Pulmonary artery endothelial cell (primary cell): Measurements from ENCODE around the gene HS6ST3. TPM values are rescaled to one million over a fixed set of nuclear protein-coding genes. Genes with fewer than 3 reads are reported as not detected.

Source experiments
- DNase-seq: peaks from one replicate; pipeline ENCODE4 v3.0.0-alpha.2; 2011; ENCODE audit warnings: low read depth, low spot score
- total RNA-seq: library from RNA; depleted of rRNA; stranded (reverse); fragments of >200 nt; gene quantifications from 2 replicates; pipeline ENCODE4 v1.2.3, GENCODE V29; 2014

HS6ST3 gene
- total RNA-seq, 1 donor from 2014 or later: 1.9 TPM

- DNase-seq: no peak
These were observed 443.5 kb downstream of the HS6ST3 start for GRCh38 chr13:96533408-96533807.

- DNase-seq: no peak
These were observed 449.9 kb downstream of the HS6ST3 start for GRCh38 chr13:96539791-96540190.

GRCh38 chr13:96540670-96541069 is 450.8 kb downstream of the HS6ST3 start:
- no peak for DNase-seq

GRCh38 chr13:96542986-96543385 is 453.1 kb downstream of the HS6ST3 start:
- DNase-seq: no peak

- DNase-seq: no peak
These were observed 455.1 kb downstream of the HS6ST3 start for GRCh38 chr13:96544957-96545356.

- no peak for DNase-seq
These were observed 456.6 kb downstream of the HS6ST3 start for GRCh38 chr13:96546463-96546862.

- DNase-seq: no peak
These were observed 461.6 kb downstream of the HS6ST3 start for GRCh38 chr13:96551546-96551945.

- DNase-seq: no peak
These were observed 462.7 kb downstream of the HS6ST3 start for GRCh38 chr13:96552559-96552958.

GRCh38 chr13:96553796-96554195 is 463.9 kb downstream of the HS6ST3 start:
- no peak for DNase-seq

- DNase-seq: no peak
These were observed 483.7 kb downstream of the HS6ST3 start for GRCh38 chr13:96573563-96573962.

- no peak for DNase-seq
These were observed 485.8 kb downstream of the HS6ST3 start for GRCh38 chr13:96575423-96576320.

- no peak for DNase-seq
These were observed 491.8 kb downstream of the HS6ST3 start for GRCh38 chr13:96581741-96582140.

- DNase-seq: no peak
These were observed 525.3 kb downstream of the HS6ST3 start for GRCh38 chr13:96615252-96615651.

- DNase-seq: no peak
These were observed 527.6 kb downstream of the HS6ST3 start for GRCh38 chr13:96617528-96617927.

GRCh38 chr13:96621634-96622183 is 531.8 kb downstream of the HS6ST3 start:
- DNase-seq: no peak

GRCh38 chr13:96629331-96629730 is 539.4 kb downstream of the HS6ST3 start:
- no peak for DNase-seq

GRCh38 chr13:96632536-96633320 is 542.8 kb downstream of the HS6ST3 start:
- DNase-seq: peak; percentile 13

- DNase-seq: no peak
These were observed 546.2 kb downstream of the HS6ST3 start for GRCh38 chr13:96636001-96636709.

GRCh38 chr13:96637039-96637438 is 547.1 kb downstream of the HS6ST3 start:
- no peak for DNase-seq

GRCh38 chr13:96646101-96646500 is 556.2 kb downstream of the HS6ST3 start:
- no peak for DNase-seq

- no peak for DNase-seq
These were observed 556.8 kb downstream of the HS6ST3 start for GRCh38 chr13:96646515-96647211.
